RPMI7951 (cell line): Measurements from ENCODE around the gene NANS. TPM values are rescaled to one million over a fixed set of nuclear protein-coding genes. Genes with fewer than 3 reads are reported as not detected.
A peak's percentile ranks its signal among the peaks of the same experiment; 100 is the strongest.
"Not testable (repeated sequence)": the region's sequence is repeated elsewhere in the genome, so short reads cannot be mapped to it uniquely, and the experiment has no call there.

Experiments
- DNase-seq: peaks from one replicate; pipeline ENCODE4 v3.0.0-alpha.2; 2012; ENCODE audit warnings: low read depth
- total RNA-seq: library from RNA; depleted of rRNA; stranded (reverse); fragments of >200 nt; shearing (Covaris generic); gene quantifications from 2 replicates; pipeline ENCODE4 v1.2.3, GENCODE V29; 2014

The NANS gene
- total RNA-seq, 1 experiment from 2014 or later: 109 TPM

GRCh38 chr9:98100456-98100855 lies 43.9 kb downstream of the NANS start:
- DNase-seq: no peak

DNA sequence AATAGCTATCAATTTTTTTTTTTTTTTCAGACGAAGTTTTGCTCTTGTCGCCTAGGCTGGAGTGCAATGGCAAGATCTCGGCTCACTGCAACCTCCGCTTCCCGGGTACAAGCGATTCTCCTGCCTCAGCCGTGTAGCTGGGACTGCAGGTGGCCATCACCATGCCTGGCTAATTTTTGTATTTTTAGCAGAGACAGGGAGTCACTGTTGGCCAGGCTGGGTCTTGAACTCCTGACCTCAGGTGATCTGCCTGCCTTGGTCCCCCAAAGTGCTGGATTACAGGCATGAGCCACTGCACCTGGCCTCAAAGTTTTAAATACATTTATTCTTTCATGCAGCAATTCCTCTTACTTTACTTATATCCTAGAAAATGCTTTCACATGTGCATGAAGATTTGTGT lies 44.9 kb downstream of the NANS start:
- no peak for DNase-seq

DNA sequence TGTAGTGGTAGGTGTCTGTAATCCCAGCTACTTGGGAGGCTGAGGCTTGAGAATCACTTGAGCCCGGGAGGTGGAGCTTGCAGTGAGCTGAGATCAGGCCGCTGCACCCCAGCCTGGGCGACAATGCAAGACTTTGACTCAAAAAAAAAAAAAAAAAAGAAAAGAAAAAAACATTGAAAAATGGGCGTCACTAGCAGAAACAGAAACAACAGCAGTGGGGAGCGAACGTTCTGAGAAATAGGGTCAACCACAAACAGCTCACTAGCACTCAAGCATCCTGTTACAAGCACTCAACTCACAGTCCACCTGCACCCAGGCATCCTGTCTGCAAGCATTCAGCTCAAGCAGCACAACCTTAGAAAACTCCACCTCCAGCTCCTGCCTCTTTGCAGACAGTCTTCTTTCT lies 45.3 kb downstream of the NANS start:
- no peak for DNase-seq

DNA sequence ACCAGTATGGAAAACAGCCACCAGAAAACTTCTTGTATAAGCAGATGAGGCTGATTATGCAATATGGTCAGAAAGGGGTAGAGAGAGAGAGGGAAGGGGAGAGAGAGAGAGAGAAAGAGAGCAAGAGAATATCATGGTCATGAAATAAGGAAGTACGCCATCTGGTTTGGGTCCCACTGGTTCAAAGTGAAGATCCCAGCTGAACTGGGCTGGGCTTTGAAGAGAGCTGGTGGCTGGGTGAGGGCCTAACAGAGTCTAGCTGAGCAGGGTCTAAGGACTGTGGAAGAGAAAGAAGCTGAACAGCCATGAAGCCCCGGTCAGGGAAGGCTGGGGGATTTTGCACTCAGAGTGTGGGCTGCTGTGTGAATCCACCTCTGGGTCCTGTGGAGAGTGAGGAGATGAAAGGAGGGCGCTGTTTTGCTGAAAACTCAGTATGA lies 47.9 kb downstream of the NANS start:
- no peak for DNase-seq

- no peak for DNase-seq
Measured at GRCh38 chr9:98105006-98105405, 48.5 kb downstream of the NANS start.

GRCh38 chr9:98107926-98108325 lies 51.4 kb downstream of the NANS start:
- no peak for DNase-seq

- DNase-seq: no peak
Measured at GRCh38 chr9:98108531-98109031, 52.0 kb downstream of the NANS start.

DNA sequence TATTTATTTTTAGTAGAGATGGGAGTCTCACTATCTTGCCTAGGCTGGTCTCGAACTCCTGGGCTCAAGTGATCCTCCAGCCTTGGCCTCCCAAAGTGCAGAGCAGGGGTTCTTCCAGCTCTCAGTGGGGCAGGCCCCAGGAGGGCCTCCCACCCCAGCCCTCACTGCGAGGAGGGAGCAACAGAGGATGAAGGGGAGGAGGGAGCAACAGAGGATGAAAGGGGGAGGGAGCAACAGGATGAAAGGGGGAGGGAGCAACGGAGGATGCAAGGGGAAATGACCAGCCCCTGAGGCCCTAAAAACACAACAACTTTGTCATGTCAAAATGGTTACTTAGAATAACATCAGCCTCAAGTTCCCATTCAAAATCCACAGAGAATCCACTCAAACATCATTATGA lies 52.5 kb downstream of the NANS start:
- DNase-seq: no peak

DNA sequence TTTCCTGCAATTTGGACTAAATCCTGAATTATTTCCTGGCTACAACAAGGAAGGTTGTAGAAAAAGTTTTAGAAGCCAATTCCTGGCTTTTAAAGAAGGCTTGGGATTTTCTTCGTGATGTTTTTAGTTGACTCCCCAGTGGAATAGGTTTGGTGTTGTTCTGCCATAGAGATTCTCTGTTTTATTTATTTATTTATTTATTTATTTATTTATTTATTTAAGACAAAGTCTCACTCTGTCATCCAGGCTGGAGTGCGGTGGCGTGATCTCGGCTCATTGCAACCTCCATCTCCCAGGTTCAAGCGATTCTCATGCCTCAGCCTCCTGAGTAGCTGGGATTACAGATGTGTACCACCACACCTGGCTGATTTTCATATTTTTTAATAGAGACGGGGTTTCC lies 60.6 kb downstream of the NANS start:
- DNase-seq: not testable (repeated sequence)

DNA sequence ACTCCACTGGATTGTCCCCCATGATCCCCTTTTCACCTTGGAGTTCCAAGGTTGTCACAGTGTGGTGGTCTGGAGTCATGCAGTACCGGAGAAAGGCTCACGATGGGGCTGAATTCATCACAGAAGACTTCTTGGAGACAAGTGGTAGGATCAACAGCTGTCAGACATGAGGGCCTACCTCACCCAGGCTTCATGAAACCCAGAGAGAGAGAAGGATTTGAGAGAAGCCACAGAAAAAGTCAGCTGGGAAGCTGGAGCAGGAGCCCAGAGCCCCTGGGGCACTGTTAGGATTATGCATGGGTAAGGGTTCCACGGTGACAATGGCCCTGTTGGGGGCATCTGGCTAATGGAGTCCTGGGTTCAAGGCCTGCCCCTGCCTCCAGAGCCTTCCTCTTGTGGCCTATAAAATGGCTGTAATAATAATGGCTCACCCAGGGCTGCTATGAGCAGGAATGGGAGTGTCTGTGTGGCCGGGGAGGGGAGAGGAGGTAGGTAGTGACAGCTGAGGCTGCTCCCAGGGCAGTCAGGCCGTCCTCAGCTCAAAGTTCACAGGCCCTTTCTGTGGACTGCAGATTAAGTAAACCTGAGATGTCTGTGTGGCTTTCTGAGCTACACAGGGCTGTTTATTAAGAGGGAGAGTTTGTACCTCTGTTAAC lies 61.6 kb downstream of the NANS start:
- peak; percentile 57 for DNase-seq

GRCh38 chr9:98118640-98119601 lies 62.4 kb downstream of the NANS start, which contains the start of gene TRIM14:
TSS of gene TRIM14 (minus strand) at chr9:98119222. CDS start at chr9:98119188, 34 bp downstream.
- peak; percentile 85 for DNase-seq

- DNase-seq: no peak
Measured at GRCh38 chr9:98120476-98120875, 63.9 kb downstream of the NANS start.

DNA sequence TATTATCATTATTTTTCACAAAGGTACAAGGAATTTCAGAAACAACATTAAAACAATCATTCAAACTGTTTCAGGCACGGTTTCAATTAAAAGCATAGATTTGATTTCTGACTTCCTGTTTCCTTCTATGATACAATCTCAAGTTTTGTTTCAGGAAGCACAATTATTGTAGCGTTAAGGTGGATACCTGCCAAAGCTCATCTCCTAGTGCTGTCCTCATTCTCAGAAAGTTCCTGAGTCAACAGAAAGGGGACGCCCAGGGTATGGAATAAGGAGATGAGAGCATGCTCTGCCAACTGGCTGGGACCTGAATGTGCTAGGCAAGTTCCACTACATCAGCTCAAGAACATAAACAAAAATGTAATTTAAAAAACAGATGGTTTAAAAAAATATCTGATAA lies 64.5 kb downstream of the NANS start:
- DNase-seq: peak; percentile 8

GRCh38 chr9:98124091-98124490 lies 67.6 kb downstream of the NANS start:
- DNase-seq: not testable (repeated sequence)

GRCh38 chr9:98124637-98125426 lies 68.3 kb downstream of the NANS start:
- DNase-seq: no peak

- DNase-seq: no peak
Measured at GRCh38 chr9:98127226-98127625, 70.7 kb downstream of the NANS start.

DNA sequence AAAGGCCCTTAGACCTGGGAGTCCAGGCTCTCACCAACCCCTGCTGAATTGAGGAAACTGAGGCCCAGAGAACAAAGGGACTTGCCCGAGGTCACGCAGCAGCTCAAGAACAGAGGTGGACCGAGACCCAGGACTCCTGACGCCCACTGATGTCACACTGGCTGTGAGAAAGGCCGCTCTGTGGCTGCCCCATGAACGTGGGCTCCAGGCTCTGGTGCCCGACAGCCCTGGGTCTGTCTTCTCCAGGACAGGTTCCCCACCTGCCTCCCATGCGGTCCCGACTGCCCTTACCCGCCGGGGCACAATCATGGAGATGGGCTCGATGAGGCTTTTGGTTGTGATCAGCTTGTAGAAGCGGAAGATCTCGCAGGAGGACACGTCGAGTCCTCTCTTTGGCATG lies 71.8 kb downstream of the NANS start:
- DNase-seq: no peak

- no peak for DNase-seq
Measured at GRCh38 chr9:98129451-98129881, 72.9 kb downstream of the NANS start.

DNA sequence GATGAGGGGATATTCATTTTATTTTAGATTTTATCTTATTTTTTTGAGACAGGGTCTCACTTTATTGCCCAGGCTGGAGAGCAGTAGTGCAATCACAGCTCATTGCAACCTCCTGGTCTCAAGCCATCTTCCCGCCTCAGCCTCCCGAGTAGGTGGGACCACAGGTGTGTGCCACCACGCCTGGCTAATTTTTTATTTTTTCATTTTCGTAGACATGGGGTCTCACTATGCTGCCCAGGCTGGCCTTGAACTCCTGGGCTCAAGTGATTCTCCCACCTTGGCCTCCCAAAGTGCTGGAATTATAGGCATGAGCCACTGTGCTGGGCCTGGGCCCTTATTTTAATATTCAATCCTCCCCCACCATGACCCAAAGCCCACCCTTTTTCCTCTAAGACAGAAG lies 73.5 kb downstream of the NANS start:
- not testable (repeated sequence) for DNase-seq

DNA sequence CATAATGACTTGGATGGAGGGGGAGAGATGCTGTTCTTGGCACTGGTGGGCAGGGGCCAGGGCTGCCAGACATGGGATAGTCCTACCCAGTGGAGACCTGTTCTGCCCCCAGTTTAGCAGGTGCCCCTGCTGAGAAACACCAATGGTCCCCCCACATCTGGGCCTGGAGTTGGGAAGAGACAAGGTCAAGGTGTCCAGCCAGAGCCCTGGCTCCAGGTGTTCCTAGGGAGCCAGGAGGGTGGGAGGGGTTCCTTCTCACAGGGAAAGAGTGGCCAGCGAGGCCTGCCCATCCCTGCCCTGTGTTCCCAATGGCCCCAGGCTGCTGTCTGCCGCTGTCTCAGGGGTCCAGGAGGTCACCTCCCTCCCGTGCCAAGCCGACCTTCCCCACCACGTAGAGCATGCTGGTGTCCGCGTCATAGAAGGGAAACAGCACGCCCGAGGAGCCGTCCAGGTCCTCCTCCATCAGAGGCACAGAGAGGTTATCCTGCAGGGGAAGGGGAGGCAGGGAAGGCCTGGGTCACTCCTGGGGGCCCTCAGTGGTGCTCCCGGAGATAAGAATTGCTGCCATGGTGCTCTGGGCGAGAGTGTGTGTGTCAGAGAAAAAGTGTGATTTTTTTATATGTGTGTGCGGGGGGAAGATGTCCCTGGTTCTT lies 74.2 kb downstream of the NANS start:
- no peak for DNase-seq

DNA sequence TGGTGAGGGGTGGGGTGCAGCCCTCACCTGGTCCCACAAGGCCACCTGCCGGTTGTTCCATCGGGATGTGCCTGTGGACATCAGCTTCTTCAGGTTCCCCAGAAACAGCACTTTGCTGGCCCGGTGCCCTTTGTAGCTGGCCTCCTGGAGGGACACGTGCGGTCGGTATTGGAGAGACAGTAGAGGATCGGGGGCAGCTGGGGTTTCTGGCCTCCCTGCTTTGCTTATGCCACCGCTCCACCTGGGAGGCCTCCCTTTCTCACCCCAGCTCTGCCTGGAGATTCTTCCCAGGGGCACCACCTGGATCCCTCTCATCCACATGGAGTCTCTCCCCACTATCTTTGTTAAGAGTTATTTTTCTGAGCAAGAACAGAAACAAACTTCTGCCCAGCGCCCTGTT lies 75.6 kb downstream of the NANS start:
- DNase-seq: no peak
